ENCODE results near the gene IL17C.

GRCh38 chr16:88687254-88687576 lies 48.8 kb downstream of the IL17C start:
- TF ChIP-seq CTCF (IDR thresholded peaks at IDR 0.05; ENCODE audit: poor library complexity) (no peak), EZH2 (IDR thresholded peaks at IDR 0.05; ENCODE audit: borderline replicate concordance) (no peak)
